PC-3 (cell line): ENCODE results near the gene PDE6A. TPM values are rescaled to one million over a fixed set of nuclear protein-coding genes. Genes with fewer than 3 reads are reported as not detected.

Source experiments
- ATAC-seq: fragments of 200-7000 bp; cut with Tn5 transposase; 2 replicates; pipeline ENCODE4 v1.9.1; 2020; ENCODE audit warnings: mild to moderate bottlenecking, moderate library complexity
- BruUV-seq: library from RNA; stranded (reverse); fragments of 400-500 nt; replicated peaks from 2 replicates; lab custom pipeline; 2021; lab: Mats Ljungman, UMichigan
- CTCF ChIA-PET: fragments of 300-600 bp; sonication (Branson Sonifier 250); formaldehyde crosslinking; loops from one replicate; lab custom pipeline; 2022; ENCODE audit warnings: antibody characterized with exemption; lab: Charles Lee
- POLR2A ChIA-PET: fragments of 300-600 bp; sonication (Branson Sonifier 250); formaldehyde crosslinking; loops from one replicate; lab custom pipeline; 2022; ENCODE audit warnings: antibody characterized with exemption; ENCODE audit not compliant: unreplicated experiment; lab: Charles Lee
- DNase-seq: peaks from one replicate; pipeline ENCODE4 v3.0.0-alpha.2; 2015
- H2AFZ ChIP-seq: fragments of 300-600 bp; sonication (generic); 2 replicates; pipeline ENCODE4 v1.6.0; 2016; ENCODE audit warnings: antibody characterized with exemption, low read length
- H3F3A ChIP-seq: fragments of 300-600 bp; sonication (generic); one replicate; pipeline ENCODE4 v1.6.0; 2017; ENCODE audit warnings: antibody characterized with exemption, low read length, control low read depth, mild to moderate bottlenecking; ENCODE audit not compliant: unreplicated experiment
- H3K27ac ChIP-seq: fragments of 300-600 bp; sonication (generic); 2 replicates; pipeline ENCODE4 v1.5.1; 2016; ENCODE audit warnings: mild to moderate bottlenecking, low read length
- H3K27me3 ChIP-seq: fragments of 300-600 bp; sonication (generic); 2 replicates; pipeline ENCODE4 v1.6.1; 2016; ENCODE audit warnings: low read length, mixed read lengths
- H3K36me3 ChIP-seq: fragments of 300-600 bp; sonication (generic); 2 replicates; pipeline ENCODE4 v1.6.1; 2016; ENCODE audit warnings: low read depth, mixed run types, low read length, mixed read lengths
- H3K4me1 ChIP-seq: fragments of 300-600 bp; sonication (generic); 2 replicates; pipeline ENCODE4 v1.5.1; 2016; ENCODE audit warnings: low read length; ENCODE audit not compliant: insufficient read depth
- H3K4me2 ChIP-seq: fragments of 300-600 bp; sonication (generic); 2 replicates; pipeline ENCODE4 v1.6.0; 2016; ENCODE audit warnings: low read length
- H3K4me3 ChIP-seq: fragments of 300-600 bp; sonication (generic); 2 replicates; pipeline ENCODE4 v1.5.1; 2016; ENCODE audit warnings: mild to moderate bottlenecking, low read length, mixed read lengths
- H3K79me2 ChIP-seq: fragments of 300-600 bp; sonication (generic); 2 replicates; pipeline ENCODE4 v1.6.1; 2017; ENCODE audit warnings: low read length, mixed read lengths
- H3K9ac ChIP-seq: fragments of 300-600 bp; sonication (generic); 2 replicates; pipeline ENCODE4 v1.6.0; 2016; ENCODE audit warnings: mild to moderate bottlenecking, low read length
- H3K9me2 ChIP-seq: fragments of 300-600 bp; sonication (generic); replicated peaks from 2 replicates; pipeline ENCODE4 v1.6.1; 2016; ENCODE audit warnings: mixed run types, low read length, mixed read lengths
- H3K9me3 ChIP-seq: fragments of 300-600 bp; sonication (generic); 2 replicates; pipeline ENCODE4 v1.6.1; 2016; ENCODE audit warnings: low read length, mixed read lengths
- H4K20me1 ChIP-seq: fragments of 300-600 bp; sonication (generic); 2 replicates; pipeline ENCODE4 v1.6.1; 2016; ENCODE audit warnings: low read length, mixed read lengths
- EZH2 ChIP-seq: fragments of 300-600 bp; sonication (generic); IDR thresholded peaks from one replicate; pipeline ENCODE4 v1.6.1; 2017; ENCODE audit warnings: antibody characterized with exemption, mild to moderate bottlenecking, low read length; ENCODE audit not compliant: unreplicated experiment
- EZH2phosphoT487 ChIP-seq: fragments of 300-600 bp; sonication (generic); IDR thresholded peaks from 2 replicates; pipeline ENCODE4 v1.6.1; 2018; ENCODE audit warnings: mild to moderate bottlenecking, antibody characterized with exemption, low read length, borderline replicate concordance
- intact Hi-C: fragments of 100-400 bp; cut with micrococcal nuclease; formaldehyde crosslinking; loops from 2 replicates; pipeline ENCODE4 v1.9.0; 2023
- total RNA-seq: library from RNA; depleted of rRNA; stranded (reverse); fragments of >200 nt; gene quantifications from 2 replicates; pipeline ENCODE4 v1.2.3, GENCODE V29; 2014
- TF ChIP-seq, protein P1 (sequence below): fragments of 300-600 bp; sonication (generic); conservative IDR thresholded peaks from 2 replicates; pipeline ENCODE4 v1.5.1; 2017; ENCODE audit warnings: antibody characterized with exemption, low read depth, mild to moderate bottlenecking, low read length

PDE6A gene
- total RNA-seq, 1 experiment from 2014 or later, result not detected

DNA sequence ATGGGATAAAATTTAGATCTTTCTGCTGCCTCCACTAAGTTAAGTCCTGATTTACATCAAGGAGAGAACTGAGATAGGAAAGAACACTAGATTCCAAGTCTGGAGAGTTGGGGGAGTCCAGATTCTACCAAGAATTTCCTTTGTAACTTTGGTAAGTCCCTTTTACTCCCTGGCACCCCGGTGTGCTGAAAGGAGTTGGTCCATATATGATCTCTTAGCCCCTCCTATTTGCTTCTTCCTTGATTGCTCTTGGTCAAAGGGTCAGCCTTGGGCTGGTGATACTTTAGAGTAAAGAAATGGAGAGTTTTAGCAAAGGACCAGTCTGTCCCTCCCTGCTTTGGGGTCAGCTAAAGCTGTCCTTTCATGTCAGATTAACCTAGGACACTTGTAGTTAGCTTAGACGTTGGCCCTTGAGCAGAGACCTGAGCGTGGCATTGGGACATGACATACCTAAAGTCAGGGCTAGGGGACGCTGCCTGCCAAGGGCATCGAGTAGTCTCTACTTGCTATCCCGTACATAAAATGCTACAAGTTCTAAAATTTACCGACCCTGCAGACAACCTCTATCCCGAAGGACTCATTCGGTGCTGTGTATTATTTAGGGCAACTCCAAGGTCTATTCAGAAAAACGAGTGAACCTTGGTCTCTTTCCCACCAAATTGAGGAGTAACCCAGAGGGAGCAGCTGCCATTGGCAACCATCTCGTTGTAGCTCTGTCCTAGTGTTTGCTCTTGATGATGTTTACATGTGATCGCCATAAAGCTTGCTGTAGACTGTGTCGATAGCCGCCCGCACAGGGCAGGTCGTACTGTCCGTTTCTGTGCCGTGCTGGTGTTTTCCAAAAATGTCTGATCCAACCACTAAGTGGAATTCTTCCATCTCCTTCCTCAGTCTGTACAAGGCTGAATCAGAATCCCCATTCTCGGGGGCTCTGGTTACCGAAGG lies 94.4 kb downstream of the PDE6A start:
- Histone ChIP-seq H3K27ac (no peak overlapping the region), H3K79me2 (no peaks in the 10 kb centered on the region), H3K4me2 (no peak overlapping the region), H3K36me3 (no peaks in the 10 kb centered on the region), H3K9me3 (no peaks in the 10 kb centered on the region), H3K4me1 (no peaks in the 10 kb centered on the region), H3K27me3 (no peaks in the 10 kb centered on the region), H4K20me1 (no peaks in the 10 kb centered on the region), H3F3A (no peaks in the 10 kb centered on the region), H3K4me3 (no peak overlapping the region), H3K9me2 (no peaks in the 10 kb centered on the region), H2AFZ (no peak overlapping the region), H3K9ac (no peak overlapping the region)
- CTCF ChIA-PET, result no interaction called here
- POLR2A ChIA-PET, result no interaction called here
- DNase-seq, result no peak
- no TSS peak for BruUV-seq
- intact Hi-C loops, result no loop called here
- ATAC-seq, result no peak
- TF ChIP-seq EZH2 (no peak), EZH2phosphoT487 (no peak)
- TF ChIP-seq, protein P1, sequence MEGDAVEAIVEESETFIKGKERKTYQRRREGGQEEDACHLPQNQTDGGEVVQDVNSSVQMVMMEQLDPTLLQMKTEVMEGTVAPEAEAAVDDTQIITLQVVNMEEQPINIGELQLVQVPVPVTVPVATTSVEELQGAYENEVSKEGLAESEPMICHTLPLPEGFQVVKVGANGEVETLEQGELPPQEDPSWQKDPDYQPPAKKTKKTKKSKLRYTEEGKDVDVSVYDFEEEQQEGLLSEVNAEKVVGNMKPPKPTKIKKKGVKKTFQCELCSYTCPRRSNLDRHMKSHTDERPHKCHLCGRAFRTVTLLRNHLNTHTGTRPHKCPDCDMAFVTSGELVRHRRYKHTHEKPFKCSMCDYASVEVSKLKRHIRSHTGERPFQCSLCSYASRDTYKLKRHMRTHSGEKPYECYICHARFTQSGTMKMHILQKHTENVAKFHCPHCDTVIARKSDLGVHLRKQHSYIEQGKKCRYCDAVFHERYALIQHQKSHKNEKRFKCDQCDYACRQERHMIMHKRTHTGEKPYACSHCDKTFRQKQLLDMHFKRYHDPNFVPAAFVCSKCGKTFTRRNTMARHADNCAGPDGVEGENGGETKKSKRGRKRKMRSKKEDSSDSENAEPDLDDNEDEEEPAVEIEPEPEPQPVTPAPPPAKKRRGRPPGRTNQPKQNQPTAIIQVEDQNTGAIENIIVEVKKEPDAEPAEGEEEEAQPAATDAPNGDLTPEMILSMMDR, result no peak

DNA sequence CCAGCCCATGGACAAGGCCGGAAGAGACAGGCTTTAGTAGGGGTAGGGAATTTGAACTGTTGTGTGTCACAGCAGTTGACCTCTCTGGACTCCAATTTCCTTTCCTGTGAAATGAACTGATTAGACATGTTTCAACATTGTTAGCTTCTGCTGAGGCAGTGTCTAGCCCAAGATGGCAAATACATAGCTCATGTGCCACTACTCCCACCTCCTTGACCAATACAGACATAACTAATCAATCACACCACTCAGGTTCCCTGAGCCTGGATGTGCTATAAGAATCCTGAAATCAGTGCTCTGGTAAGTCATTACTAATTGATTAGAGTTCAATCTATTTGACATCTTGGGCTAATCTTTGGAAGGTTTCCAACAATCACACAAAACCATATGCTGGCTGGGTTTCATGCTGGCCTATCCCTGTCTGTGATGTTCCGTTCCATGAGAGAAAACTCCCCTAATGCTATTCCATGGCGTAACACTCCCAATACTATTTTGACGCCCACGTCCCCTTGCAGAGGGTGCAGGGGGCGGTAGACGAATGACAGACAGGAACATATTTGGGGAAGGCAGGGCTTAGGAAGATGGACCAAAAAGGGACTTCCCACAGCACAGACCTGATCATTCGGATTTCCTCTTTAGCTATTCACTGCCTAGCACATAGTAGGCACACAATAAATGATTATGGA lies 95.2 kb downstream of the PDE6A start:
- H3K9ac ChIP-seq, result no peak overlapping the region
- ATAC-seq (no peak), DNase-seq (no peak)
- intact Hi-C loops, result no loop called here
- no peak overlapping the region for H3K27ac ChIP-seq
- H3K4me2 ChIP-seq, result no peak overlapping the region
- H3K9me3 ChIP-seq, result no peaks in the 10 kb centered on the region
- no peaks in the 10 kb centered on the region for H3K4me1 ChIP-seq
- no peaks in the 10 kb centered on the region for H3K9me2 ChIP-seq
- CTCF ChIA-PET, result no interaction called here
- no peaks in the 10 kb centered on the region for H3K79me2 ChIP-seq
- no TSS peak for BruUV-seq
- no peak overlapping the region for H3K4me3 ChIP-seq
- TF ChIP-seq, protein P1, result no peak
- TF ChIP-seq EZH2phosphoT487 (no peak), EZH2 (no peak)
- no peak overlapping the region for H2AFZ ChIP-seq
- H4K20me1 ChIP-seq, result no peaks in the 10 kb centered on the region
- H3K36me3 ChIP-seq, result no peaks in the 10 kb centered on the region
- POLR2A ChIA-PET, result interaction anchor here (0.5 to 0.7 kb wide), 2 partner anchors 117 to 134 kb away, joined by 4 to 12 read pairs; no protein-coding TSS in a partner anchor
- H3K27me3 ChIP-seq, result no peaks in the 10 kb centered on the region
- H3F3A ChIP-seq, result no peaks in the 10 kb centered on the region
